Activated T-cell treated with anti-CD3 and anti-CD28 coated beads for 48 hours (primary cell): ENCODE data around the gene RNASE7.
"Not testable (repeated sequence)": the region's sequence is repeated elsewhere in the genome, so short reads cannot be mapped to it uniquely, and the experiment has no call there.

Experiments used
- DNase-seq: peaks from one replicate; pipeline ENCODE4 v3.0.0-alpha.2; 2020; ENCODE audit warnings: low read depth

Gene RNASE7

GRCh38 chr14:21023817-21024584 is 18.2 kb upstream of the RNASE7 start:
- no peak for DNase-seq

- DNase-seq, result peak; percentile 50
Measured at GRCh38 chr14:21024585-21025370, 17.4 kb upstream of the RNASE7 start, which contains the start of gene NDRG2. TSS of gene NDRG2 (minus strand) at chr14:21025061. CDS start at chr14:21023315, 1,746 bp downstream.

- no peak for DNase-seq
Measured at GRCh38 chr14:21025371-21026273, 16.5 kb upstream of the RNASE7 start.

GRCh38 chr14:21026274-21026987 is 15.7 kb upstream of the RNASE7 start:
- DNase-seq, result no peak

GRCh38 chr14:21026988-21027315 is 15.2 kb upstream of the RNASE7 start:
- no peak for DNase-seq

GRCh38 chr14:21029917-21030316 is 12.2 kb upstream of the RNASE7 start, which contains the start of gene TPPP2:
TSS of gene TPPP2 (plus strand) at chr14:21030217. CDS start at chr14:21030582, 365 bp downstream.
- DNase-seq, result no peak

- DNase-seq, result no peak
Measured at GRCh38 chr14:21030531-21030930, 11.6 kb upstream of the RNASE7 start.

- no peak for DNase-seq
Measured at GRCh38 chr14:21032326-21033132, 9.6 kb upstream of the RNASE7 start.

- DNase-seq, result no peak
Measured at GRCh38 chr14:21033133-21033698, 8.9 kb upstream of the RNASE7 start.

- DNase-seq, result no peak
Measured at GRCh38 chr14:21034707-21035106, 7.5 kb upstream of the RNASE7 start, which contains the start of gene RNASE13. TSS of gene RNASE13 (minus strand) at chr14:21034807. CDS start at chr14:21034288, 519 bp downstream.

- no peak for DNase-seq
Measured at GRCh38 chr14:21036751-21037150, 5.4 kb upstream of the RNASE7 start.

GRCh38 chr14:21037156-21037555 is 5.0 kb upstream of the RNASE7 start:
- no peak for DNase-seq

GRCh38 chr14:21038441-21039422 is 3.4 kb upstream of the RNASE7 start:
- DNase-seq, result no peak

GRCh38 chr14:21039585-21040369 is 2.4 kb upstream of the RNASE7 start:
- no peak for DNase-seq

- DNase-seq, result no peak
Measured at GRCh38 chr14:21040370-21040925, 1.7 kb upstream of the RNASE7 start.

GRCh38 chr14:21040941-21041340 is 1.2 kb upstream of the RNASE7 start:
- DNase-seq, result not testable (repeated sequence)

GRCh38 chr14:21042918-21043317 is 756 bp downstream of the RNASE7 start:
- DNase-seq, result no peak
